HG02623 (cell line): ENCODE data around the gene MEG3.

ENCODE experiments used
- ATAC-seq: cut with Tn5 transposase; IDR thresholded peaks from one replicate; pipeline ENCODE4 v1.9.1; 2021; ENCODE audit warnings: moderate library complexity; ENCODE audit not compliant: unreplicated experiment

MEG3 gene

DNA sequence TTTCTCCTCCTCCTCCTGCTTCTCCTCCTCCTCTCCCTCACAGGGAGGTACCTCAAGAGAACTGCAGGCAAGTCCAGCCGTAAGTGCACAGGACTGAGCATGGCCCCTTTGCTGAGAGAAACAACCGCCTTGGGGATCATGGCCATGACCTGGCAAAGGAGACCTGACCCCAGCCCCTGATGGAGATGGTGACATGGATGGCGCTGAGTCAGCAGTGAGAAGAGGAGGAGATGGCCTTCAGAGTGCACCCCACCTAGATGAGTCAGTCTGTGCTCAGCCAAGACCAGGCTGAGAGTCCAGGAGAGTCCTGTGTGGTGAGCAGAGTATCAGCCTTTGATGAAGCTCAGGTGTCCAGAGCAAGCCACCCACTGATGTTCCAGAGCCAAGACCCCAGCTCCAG is 36.4 kb downstream of the MEG3 start:
- ATAC-seq = no peak

DNA sequence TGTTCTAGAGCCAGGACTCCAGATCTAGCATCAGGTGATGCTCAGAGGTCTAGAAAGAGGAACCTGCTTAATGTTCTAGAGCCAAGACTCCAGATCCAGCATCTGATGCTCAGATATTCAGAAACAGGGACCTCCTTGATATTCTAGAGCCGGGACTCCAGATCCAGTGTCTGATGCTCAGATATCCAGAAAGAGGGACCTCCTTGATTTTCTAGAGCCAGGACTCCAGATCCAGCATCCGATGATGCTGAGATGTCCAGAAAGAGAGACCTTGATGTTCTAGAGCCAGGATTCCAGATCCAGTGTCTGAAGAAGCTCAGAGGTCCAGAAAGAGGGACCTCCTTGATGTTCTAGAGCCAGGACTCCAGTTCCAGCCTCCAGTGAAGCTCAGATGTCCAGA is 36.9 kb downstream of the MEG3 start:
- ATAC-seq = no peak

DNA sequence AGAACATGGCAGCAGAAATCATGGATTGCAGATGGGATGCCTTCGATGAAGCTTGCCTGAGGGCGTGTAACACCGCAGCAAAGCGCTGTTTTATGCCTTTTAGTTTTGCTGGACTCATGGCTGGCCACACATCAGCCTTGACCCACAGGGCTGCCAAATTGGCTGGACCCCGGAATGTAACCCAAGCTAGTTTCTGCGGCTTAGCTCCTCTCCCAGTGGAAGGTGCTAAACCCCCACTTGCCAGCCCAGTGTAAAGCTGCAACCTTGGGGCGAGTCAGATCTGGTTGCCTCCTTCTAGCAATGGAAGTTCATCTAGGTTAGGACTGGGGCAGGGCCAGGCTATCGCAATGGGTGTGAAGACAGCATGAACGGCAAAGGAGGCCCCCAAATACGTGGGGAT is 38.3 kb downstream of the MEG3 start:
- ATAC-seq = no peak

DNA sequence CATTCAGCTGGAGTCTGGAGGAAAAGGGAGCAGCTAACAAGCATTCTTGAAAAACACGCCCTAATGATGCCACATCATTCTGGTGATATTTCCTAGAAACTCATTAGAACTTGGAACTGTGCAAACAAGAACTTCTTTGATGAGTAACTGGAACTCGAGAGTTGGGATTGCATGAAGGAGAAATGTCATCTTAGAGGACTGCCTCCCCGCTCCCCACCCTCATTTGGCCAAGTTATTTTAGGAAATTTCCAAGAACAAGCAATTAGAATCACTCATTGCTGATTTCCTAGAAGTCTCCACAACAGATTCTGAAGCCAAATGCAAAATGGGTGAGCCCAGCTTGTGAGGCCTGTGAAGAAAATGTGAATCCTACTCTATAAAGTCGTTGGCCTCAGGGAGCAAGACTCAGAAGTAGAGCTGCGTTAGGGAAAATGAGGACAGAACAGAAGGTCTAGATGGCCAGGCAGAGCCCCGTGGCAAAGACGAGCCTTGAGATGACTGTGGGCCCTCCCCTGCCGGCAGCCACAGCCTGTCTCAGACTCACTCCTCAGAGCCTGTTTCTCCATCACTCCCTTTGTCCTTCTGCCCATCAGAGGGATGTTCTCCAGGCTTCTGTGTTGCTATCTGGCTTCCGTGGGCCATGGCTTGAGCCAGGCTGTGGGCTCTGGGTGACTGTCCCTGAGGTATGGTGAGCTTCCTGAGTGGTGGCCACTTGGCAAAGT is 39.2 kb downstream of the MEG3 start:
- no peak for ATAC-seq

DNA sequence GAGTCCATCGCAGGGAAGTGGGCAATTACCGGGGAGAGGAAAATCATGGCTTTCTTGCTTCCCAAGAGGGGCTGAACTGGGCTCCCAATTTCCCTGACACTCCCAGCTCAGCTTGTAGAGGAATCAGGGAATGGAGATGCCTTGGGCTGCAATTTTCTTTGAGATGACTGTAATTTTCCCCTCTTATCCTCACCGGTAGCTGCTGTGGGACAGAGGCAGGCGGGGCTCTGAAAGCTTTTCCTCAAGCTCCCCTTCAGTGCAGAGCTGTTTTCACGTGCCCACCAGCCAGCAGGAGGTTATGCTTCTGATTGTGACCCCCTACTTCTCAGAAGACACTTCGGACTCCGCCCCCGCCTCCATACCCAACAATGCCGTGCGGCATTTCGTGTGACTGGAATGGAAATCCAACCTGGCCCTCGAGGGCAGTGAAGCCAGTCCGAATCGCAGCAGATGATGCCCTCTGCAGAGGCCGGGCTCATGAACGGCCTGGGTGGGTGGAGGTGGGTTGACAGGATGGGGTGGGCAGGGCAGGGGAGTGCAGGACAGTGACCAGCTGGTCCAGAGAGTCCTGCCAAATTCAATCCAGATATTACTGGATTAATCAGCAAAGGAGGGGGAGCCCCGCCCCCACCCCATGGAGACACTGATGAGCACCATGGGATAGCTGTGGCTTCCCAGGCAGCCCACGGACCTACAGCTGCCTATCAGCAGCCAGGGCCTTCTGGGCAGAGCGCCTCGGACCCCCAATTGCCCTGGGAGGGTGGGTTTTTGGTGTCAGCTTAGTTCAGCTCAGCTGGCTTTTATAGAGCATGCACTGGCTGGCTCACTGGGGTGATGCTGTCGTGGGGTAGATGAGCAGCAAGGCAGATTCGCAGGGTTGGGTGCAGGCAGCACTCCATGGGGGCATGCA is 40.0 kb downstream of the MEG3 start:
- no peak for ATAC-seq

DNA sequence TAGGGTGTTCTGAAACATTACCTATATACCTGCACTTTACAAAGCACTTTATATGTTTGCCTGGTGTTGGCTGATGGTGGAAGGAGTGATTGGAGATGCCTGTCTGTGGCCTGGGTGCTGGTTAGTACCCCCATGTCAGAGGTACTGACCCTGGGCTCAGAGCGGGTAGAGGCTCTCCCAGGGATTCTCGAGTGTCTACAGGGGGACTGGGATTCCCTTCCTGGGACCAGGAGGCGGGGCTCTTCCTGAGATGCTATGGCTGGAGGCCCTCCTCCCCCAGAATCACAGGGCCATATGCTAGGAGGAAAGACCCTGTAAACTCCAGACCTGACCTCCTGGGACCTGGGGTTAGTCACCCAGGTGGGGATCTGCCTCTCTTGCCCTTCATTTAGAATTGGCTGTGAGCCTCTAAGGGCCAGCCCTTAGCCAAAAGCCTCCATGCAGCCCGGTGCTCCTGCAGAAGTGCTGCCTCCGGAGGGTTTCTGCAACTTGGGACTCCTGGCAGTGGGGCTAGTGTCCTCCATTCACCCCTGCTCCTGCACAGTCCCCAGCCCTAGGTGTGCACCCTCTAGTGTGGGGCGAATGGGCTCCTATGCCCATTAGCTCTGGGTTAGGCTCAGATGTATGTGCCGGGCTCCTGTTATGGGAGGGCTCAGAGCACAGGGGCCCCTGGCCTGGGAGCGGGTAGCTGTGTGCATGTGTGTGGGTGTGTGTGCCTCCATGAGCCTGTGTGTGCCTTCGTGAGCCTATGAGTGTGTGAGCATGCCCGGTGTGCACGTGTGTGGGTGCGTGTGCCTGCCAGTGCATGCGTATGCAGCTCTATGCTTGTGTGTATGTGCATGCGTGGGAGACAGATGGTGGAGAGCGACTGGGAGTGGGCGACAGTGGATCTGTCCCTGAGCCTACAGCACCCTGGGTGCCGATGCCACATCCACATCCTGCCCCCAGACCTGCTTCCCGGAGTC is 41.0 kb downstream of the MEG3 start:
- ATAC-seq = no peak

DNA sequence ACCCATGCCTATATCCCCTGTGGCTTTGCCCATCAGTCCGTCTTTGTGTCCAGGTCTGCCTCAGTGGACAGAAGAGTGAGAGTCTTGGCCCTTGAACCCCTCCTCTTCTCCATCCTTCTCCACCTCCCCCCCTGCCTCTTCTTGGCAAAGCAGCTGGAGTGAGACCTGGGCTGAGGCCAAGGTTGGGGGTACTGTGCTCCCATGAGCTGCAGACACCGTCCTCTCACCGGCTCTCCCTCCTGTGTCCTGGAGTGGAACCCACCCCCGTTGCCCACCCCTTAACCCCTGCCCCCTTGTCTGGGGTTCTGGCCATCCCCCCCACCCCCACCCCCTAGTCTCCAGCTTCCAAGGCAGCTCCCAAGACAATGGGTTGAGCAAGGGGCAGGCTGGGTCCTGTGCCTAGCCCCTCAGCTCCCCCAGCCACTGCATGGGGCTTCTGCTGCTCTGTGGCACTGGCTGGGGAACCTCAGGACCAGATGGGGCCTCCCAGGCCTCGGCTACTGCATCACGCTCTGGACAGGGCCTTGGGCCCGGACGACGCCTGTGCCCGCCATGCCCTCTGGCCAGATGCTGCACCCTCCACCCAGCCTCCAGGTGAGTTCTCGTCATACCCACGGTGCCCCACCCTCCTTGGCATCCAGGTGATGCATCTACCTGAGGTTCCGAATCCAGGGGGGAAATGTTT is 41.9 kb downstream of the MEG3 start:
- no peak for ATAC-seq

DNA sequence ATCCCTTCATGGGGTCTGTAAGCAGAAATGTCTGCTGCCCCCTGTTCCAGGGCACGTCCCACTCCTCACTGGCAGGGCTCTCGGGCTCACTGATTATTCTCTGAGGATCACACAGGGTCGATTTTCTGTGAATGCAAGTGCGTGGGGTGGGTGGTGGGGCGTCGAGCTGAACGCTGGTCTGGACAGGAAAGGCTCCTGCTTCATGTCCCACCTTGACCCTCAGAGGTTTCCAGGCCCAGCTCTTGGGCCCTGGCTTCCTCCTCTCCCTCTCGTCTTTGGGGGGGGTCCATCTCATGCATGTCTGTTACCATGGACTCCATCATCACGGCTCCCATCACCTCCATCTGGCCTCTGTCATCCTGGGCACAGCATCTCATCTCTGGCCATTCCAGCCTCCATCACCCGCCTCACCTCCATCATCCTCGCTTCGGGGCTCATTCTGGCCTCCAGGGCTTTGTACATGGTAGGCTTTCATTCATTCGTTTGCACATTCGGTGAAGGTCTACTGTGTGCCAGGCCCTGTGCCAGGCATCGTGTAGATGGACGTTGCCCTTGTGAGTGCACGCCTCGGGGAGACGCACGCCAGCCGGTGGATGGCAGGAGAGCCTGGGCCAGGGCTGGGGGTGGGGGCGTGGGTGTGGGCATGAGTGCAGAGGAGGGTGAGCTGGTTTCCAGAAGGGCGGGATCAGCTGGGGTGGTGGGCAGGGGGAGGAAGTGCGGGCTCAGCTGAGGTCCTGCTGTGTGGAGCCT is 42.9 kb downstream of the MEG3 start:
- no peak for ATAC-seq

DNA sequence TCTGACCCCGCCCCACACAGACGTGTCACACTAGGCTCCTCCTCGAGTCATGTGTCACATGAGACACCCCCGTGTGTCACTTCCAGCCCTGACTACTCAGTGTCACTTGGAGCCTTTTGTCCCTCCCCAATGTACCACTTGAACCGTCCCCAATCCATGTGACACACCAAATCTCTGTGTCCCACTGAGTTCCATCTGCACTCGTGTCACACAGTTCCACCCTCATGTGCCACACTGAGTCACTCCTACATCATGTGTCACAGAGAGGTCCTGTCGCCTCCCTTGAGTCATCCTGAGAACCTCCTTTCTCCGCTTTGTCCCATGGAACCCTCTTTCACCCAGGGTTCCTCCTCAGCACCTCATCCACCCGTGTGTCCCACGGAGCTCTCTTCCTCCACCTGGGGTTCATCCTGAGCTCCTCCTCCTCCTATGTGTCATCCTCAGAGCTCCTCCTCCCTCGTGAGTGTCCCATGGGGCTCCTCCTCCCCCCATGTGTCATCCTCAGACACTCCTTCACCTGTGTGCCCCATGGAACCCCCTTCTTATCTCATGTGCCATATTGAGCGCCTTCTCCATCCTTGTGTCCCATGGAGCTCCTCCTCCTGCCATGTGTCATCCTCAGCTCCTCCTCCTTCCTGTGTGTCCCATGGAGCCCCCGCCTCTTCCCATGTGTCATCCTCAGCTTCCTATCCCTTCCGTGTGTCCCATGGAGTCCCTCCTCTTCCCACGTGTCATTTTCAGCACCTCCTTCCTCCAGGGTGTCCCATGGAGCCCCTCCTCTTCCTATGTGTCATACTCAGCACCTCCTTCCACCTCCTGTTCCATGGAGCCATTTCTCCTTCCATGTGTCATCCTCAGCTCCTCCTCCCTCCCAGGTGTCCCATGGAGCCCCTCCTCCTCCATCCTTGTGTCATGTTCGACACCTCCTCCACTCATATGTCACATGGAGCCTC is 45.6 kb downstream of the MEG3 start:
- ATAC-seq = no peak

DNA sequence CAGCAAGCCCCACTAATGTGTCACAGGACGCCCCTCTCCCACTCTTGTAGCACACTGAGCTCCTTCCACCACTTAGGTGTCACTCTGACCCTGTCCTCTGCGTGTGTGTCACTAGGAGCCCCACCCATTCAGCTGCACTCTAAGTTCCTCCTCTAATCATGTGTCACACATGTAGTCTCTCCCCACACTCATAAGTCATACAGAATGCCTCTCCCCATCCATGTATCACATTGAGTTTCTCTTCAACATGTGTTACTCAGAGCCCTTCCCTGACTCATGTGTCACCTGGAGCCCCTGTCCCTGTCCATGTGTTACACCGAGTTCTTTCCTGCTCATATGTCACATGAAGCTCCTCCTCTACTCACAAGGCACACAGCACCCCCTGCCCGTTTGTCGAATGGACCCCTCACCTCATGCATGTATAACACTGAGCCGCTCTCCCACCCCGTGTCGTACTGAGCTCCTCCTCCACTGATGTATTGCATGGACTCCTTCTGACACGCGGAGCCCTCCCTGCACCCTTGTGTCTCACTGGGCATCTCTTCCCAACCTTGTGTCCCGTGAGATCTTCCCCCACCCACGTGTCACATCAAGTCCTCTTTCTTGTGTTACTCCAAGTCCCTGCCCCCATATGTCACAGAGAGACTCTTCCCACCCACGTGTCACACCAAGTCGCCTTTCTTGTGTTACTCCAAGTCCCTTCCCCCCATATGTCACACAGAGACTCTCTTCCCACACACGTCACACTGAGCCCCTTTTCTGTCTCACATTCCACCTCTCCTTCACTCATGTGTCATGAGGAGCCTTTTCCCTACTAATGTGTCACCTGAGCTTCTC is 46.6 kb downstream of the MEG3 start:
- no peak for ATAC-seq

DNA sequence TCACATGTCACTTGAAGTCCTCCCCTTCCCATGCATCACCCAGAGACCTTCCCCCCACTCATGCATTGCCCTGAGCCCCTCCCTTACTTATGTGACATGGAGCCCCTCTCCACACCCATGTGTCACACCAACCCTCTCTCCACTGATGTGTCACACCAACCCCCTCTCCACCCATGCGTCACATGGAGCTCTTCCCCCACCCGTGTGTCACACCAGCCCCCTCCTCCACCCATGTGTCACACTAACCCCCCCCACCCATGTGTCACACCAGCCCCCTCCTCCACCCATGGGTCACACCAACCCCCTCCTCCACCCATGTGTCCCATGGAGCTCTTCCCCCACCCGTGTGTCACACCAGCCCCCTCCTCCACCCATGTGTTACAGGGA is 47.2 kb downstream of the MEG3 start:
- no peak for ATAC-seq

DNA sequence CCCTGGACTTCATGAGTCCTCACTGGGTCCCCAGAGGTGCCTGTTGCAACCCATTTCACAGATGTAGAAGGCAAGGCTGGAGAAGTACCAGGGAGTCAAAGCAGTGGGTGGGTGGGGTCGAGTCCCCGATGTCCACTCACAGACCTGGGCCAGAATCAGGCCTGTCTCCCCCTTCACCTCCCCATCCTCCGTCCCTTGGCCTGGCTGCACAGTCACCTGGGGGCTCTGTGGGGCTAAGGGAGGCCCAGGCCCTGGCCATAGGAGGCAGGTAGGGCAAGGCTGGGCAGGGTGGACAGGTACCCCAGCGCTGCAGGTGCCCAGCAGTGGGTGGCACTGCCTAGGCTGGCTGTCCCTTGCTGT is 48.1 kb downstream of the MEG3 start:
- no peak for ATAC-seq

DNA sequence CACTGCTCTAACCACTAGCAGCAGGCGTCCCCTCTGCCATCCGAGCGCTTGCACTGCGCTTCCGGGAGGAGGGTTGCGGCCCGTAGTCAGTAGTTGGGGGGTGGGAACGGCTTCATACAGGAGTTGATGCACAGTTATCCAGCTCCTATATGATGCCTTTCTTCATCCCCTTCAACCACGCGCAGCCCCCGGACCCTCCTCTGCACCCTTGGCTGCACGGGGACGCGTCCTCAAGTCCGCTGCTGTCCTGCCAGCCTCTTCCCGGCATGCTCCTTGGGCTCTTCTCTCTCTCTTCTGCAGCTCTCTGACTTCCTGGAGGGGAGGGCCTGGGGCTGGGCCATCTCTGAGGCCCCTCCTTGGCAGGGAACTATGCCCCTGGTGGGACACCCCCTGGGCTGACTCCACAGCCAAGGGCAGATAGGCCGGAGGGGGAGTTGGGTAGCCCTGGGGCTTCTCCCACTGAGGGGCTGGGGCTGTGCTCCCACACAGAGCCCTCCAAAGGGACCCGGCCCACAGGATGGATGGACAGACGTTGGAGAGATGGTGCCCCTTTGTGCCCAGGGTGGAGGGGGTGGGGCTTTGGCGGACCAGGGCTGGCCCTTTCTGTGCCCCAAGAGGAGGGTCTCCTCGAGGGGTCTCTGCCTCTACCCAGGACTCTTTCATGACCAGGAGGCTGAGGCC is 48.6 kb downstream of the MEG3 start:
- no peak for ATAC-seq

DNA sequence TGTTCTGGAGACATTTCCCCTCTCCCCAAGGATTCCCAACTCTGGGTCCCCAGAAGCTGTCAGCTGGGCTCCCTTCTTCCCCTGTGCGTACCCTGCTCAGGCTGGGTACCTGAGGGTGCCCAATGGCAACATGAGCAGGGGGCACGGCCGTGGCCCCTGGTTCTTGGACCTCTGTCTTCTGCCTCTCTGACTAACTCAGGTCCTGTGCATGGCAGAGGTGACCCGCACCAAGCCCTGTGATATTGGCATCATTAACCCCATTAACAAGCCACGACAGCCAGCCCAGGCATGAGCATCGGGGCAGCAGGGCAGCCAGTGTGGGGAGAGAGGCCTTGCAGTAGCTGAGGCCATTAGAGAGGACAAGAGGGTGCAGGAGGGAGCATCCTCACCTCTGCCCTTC is 49.2 kb downstream of the MEG3 start:
- ATAC-seq = no peak

DNA sequence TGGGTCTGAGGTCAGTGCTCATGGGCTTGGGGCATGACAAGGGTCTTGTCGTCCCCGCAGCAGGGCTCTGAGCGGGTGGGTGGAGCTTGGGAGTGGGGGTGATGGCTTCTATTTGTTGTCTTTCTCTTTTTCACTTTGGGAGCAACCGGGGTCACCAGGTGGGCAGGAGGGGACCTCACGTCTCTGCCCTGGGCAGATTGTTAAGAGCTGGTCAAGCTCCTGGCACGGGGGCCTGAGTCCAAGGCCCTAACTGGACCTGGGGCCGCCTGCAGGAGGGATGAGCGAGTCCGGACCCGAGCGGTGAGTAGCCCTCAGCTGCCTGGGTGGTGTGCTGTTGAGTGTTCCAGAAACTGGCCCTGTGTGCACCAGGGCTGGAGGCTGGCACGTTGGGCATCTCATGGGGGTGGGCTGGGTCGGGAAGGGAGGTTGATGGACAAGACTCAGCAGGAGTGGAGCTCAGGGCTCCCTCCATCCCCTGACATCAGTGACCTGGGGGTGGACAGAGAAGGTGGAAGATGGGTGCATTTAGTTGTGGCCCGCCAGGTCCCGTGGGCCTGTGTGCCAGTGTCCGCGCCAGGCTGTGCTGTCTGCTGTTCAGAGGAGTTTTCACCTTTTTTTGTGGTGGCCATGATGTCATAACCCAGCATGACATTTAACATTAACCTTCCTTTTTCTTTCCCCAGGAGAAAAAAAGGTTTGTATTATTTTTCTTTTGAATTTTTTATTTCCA is 50.1 kb downstream of the MEG3 start:
- no peak for ATAC-seq

DNA sequence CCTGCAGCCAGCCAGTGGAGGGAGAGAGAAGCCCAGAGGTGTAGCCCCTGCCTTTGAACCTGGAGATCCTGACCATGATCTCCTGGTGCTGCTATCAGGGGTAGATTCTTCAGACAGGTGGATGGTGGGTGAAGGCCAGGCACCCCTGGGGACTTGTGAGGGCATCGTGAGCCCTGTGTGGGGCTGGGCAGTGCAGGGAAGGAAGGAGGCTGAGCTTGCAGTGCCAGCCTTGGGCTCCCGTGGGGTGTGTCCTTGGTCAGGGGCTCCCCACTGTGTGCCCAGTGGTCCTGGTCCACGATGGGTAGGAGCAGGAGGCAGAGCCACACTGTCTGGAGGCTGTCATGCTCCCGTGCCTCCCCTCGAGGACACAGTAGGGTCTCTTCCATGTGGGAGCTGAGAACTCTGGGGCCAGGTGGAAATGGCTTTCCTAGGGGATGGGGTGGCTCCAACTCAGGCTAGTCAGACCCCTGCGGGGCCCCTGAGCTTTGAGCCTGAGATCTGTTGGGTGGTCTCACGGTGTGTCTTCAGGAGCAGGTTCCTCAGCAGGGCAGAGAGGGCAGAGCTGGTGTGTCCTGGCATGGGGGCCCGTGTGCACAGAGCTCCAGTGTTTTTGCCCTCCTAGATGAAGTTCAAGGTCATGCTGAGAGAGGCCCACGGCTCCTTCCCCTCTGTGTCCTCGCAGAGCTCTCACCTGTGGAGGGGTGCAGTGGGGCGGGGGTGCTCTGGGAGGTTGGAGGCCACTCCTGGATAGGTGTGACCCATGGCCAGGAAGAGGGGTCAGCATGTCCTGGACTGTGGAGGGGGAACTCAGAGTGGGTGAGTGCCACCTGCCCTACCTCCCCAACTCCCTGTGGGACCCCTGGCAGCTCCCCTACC is 52.6 kb downstream of the MEG3 start:
- no peak for ATAC-seq
